ENCODE measurements around the gene RTEL1. TPM values are rescaled to one million over a fixed set of nuclear protein-coding genes. Genes with fewer than 3 reads are reported as not detected.
"Not testable (repeated sequence)": the region's sequence is repeated elsewhere in the genome, so short reads cannot be mapped to it uniquely, and the experiment has no call there.

Gene RTEL1
- 17.6 TPM for total RNA-seq (ENCODE audit: insufficient read depth, low replicate concordance)

GRCh38 chr20:63657937-63658748 lies at the start of gene RTEL1:
Gene RTEL1, plus strand, starts transcription at chr20:63658312. Its CDS starts 1,091 bp downstream, at chr20:63659403.
- DNase-seq (ENCODE audit: low spot score): peak; percentile 95

GRCh38 chr20:63610581-63611435 lies 47.3 kb upstream of the RTEL1 start:
- no peak for DNase-seq (ENCODE audit: low spot score)

GRCh38 chr20:63611646-63612045 lies 46.5 kb upstream of the RTEL1 start:
- DNase-seq (ENCODE audit: low spot score): no peak

GRCh38 chr20:63612276-63612931 lies 45.7 kb upstream of the RTEL1 start:
- no peak for DNase-seq (ENCODE audit: low spot score)

GRCh38 chr20:63613863-63614594 lies 44.1 kb upstream of the RTEL1 start:
- not testable (repeated sequence) for DNase-seq (ENCODE audit: low spot score)

- DNase-seq (ENCODE audit: low spot score): no peak
Measured at GRCh38 chr20:63617092-63617875, 40.8 kb upstream of the RTEL1 start.

GRCh38 chr20:63617876-63618265 lies 40.2 kb upstream of the RTEL1 start:
- DNase-seq (ENCODE audit: low spot score): no peak

GRCh38 chr20:63618291-63618980 lies 39.7 kb upstream of the RTEL1 start:
- DNase-seq (ENCODE audit: low spot score): no peak

- DNase-seq (ENCODE audit: low spot score): no peak
Measured at GRCh38 chr20:63619086-63619485, 39.0 kb upstream of the RTEL1 start.

- no peak for DNase-seq (ENCODE audit: low spot score)
Measured at GRCh38 chr20:63619505-63619904, 38.6 kb upstream of the RTEL1 start.

GRCh38 chr20:63620991-63621390 lies 37.1 kb upstream of the RTEL1 start:
- DNase-seq (ENCODE audit: low spot score): no peak

GRCh38 chr20:63622096-63622495 lies 36.0 kb upstream of the RTEL1 start:
- DNase-seq (ENCODE audit: low spot score): no peak

- no peak for DNase-seq (ENCODE audit: low spot score)
Measured at GRCh38 chr20:63622732-63623131, 35.4 kb upstream of the RTEL1 start.

- no peak for DNase-seq (ENCODE audit: low spot score)
Measured at GRCh38 chr20:63624486-63624885, 33.6 kb upstream of the RTEL1 start.

GRCh38 chr20:63625771-63626423 lies 32.2 kb upstream of the RTEL1 start:
- peak; percentile 16 for DNase-seq (ENCODE audit: low spot score)

GRCh38 chr20:63626424-63627128 lies 31.5 kb upstream of the RTEL1 start, which contains the start of gene GMEB2:
Gene GMEB2, minus strand, starts transcription at chr20:63627101. Its CDS starts 7,704 bp downstream, at chr20:63619397.
- DNase-seq (ENCODE audit: low spot score): peak; percentile 75

- peak; percentile 96 for DNase-seq (ENCODE audit: low spot score)
Measured at GRCh38 chr20:63627129-63627750, 30.9 kb upstream of the RTEL1 start.

GRCh38 chr20:63627751-63628245 lies 30.3 kb upstream of the RTEL1 start:
- DNase-seq (ENCODE audit: low spot score): no peak

Data from umbilical cord (tissue), 2 donors.